Subcutaneous preadipocyte (primary cell): ENCODE data around the gene TMEM139. TPM values are rescaled to one million over a fixed set of nuclear protein-coding genes. Genes with fewer than 3 reads are reported as not detected.

ENCODE experiments used
- small RNA-seq: library from RNA; depleted of rRNA; stranded (forward); fragments of <200 nt; gene quantifications from one replicate; pipeline ENCODE3, GENCODE V24; 2012
- total RNA-seq: library from RNA; depleted of rRNA; stranded (reverse); fragments of >200 nt; gene quantifications from 2 replicates; pipeline ENCODE4 v1.2.3, GENCODE V29; 2012

The TMEM139 gene
- total RNA-seq = not detected in 2 replicates

DNA sequence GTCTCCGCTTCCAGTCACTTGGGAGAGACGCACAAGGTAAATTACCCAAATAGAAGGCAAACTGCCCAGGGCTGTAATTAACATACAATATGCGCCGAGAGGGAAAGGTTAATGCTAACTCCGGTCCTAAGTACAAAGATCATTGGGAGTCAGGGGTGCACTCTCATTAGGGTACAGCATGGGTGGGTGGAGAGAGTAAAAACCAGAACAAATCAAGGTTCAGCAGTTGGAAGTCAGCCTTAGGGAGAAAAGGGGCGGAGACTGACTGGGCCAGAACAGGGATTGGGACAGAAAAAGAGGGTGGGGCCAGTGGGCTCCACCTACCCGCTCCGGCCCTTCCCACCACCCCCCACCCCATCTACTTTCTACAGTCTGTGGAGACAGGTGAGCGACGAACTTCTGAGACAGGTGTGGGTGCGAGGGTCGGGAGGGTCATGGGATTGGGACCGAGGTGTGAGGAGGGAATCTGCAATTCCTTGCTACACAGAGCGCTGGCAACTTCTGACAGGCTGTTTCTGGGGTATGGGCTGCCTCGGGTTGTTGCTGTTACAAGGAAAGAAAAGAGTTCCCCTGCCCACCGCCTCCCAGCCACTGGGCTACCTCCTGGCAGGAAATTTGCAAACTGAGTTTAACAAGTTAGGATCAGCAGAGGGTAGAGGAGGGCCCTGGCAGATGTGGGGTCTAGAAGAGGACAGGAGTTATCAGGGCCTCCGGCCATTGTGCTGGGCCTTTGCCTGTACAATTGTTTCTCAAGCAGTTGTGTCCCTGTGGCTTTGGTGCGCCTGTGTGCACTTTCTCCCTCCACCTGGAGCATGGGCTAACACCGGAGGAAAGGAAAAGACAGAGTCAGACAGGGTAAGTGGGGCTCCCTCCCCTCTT, at the start of gene TMEM139:
Gene TMEM139 (plus strand): TSS at position 368 of the 879 bp plus-strand sequence. CDS start 1,000 bp downstream, outside the sequence.

DNA sequence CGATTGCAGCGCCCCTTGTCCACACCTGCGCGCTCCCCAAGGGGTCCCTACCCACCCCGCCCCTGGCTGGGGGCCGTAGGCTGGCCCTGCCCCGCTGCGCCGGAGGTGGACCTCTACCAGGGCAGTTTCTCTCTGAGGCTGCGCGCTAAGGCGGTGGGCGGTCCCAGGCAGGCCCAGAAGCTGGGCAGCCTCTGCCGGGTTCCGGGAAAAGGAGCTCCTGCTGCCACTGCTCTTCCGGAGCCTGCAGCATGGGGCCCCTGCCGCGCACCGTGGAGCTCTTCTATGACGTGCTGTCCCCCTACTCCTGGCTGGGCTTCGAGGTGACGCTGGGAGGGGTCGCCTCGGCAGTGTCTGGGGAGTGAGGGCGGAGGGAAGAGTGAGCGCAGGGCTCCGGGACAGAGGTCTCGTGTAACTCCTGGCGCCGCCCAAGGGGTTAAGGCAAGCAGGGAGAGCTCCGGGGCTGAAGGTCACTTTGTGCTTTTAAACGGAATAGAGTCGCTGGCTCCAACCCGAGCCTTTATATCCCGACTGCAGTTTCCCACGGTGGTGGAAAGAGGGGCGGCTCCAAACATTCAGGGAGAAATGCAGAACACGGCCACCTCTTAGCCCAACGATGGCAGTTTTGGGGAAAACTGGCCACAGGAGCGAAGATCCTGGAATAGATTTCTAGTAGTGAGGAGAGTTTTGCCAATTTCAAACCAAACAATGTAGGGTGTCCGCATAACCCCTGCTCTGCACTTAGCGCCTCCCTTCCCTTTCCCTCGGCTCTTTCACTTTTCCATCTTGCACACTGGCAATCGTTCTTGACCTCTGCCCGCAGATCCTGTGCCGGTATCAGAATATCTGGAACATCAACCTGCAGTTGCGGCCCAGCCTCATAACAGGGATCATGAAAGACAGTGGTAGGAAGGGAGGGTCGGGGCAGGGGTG, 21.2 kb upstream of the TMEM139 start, which contains the start of gene GSTK1:
Gene GSTK1 (plus strand): TSS at position 176 of the 930 bp plus-strand sequence. CDS start 73 bp downstream, at position 249.

DNA sequence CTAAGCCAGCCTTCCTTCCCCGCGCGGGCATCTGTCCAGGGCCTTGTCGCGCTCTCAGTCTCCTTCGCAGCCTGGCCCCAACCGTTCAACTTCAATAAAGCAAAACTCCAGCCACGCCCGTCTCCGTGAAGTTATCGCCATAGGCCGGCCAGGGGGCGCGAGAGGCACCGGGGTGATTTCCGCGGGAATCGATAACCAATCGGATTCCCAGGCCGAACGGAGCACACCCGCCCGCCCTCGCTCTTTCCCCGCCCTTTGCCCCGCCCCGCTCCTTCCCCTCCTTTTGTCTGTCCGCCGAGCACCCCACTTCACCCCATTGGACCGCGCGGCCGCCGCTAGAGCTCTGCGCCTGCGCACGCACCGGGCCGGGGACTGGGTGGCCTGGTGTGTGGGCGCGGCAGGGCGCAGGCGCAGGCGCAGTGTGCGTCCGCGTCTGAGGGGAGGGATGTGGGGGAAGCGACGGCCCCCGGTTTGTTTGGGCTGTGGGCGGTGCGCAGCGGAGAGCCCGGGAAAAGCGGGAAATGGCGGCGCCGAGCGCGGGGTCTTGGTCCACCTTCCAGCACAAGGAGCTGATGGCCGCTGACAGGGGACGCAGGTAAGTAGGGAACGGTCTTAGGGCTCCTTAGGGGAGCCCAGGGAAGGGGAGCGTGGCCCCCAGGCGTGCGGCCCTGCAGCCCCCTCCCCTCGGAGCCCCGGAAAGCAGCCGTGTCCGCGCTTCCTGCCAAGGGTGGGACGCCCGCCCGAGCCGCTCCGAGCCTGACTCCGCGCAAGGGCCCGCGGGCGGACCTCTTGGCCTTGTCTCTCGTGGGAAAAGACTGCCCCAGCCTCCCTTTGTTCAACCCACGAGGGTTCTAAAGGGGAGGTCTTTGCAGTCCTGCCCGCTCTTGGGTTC, 3.4 kb downstream of the TMEM139 start, which contains the start of gene CASP2:
Gene CASP2 (plus strand): TSS at position 417 of the 892 bp plus-strand sequence. CDS start 105 bp downstream, at position 522.

DNA sequence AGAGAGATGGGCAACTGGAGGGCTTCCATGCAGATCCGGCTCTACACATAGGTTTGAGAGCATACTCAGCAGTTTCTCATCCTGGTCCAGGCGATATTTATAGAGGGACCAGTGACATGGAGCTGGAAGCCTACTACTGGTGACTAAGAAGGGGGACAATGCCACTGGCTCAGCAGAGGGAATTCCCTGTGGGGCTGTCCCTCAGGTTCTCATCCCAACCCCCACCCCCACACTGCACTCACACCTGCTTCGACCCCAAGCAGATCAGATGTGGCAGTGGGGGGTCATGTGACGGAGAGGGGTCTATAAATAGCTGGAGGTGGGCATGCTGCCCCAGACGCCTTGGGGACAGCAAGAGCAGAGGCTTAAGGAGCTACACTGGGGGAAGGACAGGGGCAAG, 31.0 kb downstream of the TMEM139 start, which contains the start of gene CLCN1:
Gene CLCN1 (plus strand): TSS at position 336 of the 400 bp plus-strand sequence. CDS start 102 bp downstream, outside the sequence.

Small RNA genes lying within 50 kb of the gene (small RNA-seq; reads per million reads assigned to genes)
- gene RN7SL481P (not detected), gene RN7SL535P (not detected)

Other genes with a start within 250 kb of the TMEM139 start
- not detected in 2 replicates for gene OR6V1, start 232.6 kb upstream of the TMEM139 start, total RNA-seq
- gene PIP, start 152.9 kb upstream of the TMEM139 start, total RNA-seq = not detected in 2 replicates
- gene TAS2R39, start 101.5 kb upstream of the TMEM139 start, total RNA-seq = not detected in 2 replicates
- gene TAS2R40, start 62.9 kb upstream of the TMEM139 start, total RNA-seq = not detected in 2 replicates
- gene GSTK1, start 21.5 kb upstream of the TMEM139 start, total RNA-seq = 60.8 and 77.5 TPM in 2 replicates
- gene CASP2, start 3.4 kb downstream of the TMEM139 start, total RNA-seq = 9.9 and 12.3 TPM in 2 replicates
- not detected in 2 replicates for gene CLCN1, start 31.2 kb downstream of the TMEM139 start, total RNA-seq
- 1.6 and 2.6 TPM in 2 replicates for gene FAM131B, start 77.8 kb downstream of the TMEM139 start, total RNA-seq
- 52.5 and 67.6 TPM in 2 replicates for gene ZYX, start 96.4 kb downstream of the TMEM139 start, total RNA-seq
- gene EPHA1, start 123.9 kb downstream of the TMEM139 start, total RNA-seq = not detected in 2 replicates
- not detected in 2 replicates for gene TAS2R60, start 158.5 kb downstream of the TMEM139 start, total RNA-seq
- not detected in 2 replicates for gene TAS2R41, start 192.9 kb downstream of the TMEM139 start, total RNA-seq